Middle frontal gyrus (tissue), 1 donor: ENCODE results near the gene GRID1.

Experiments used
- DNase-seq: peaks from one replicate; pipeline ENCODE4 v3.0.0-alpha.2; 2015; ENCODE audit warnings: low spot score; ENCODE audit errors: extremely low spot score

The GRID1 gene

GRCh38 chr10:86067436-86068050, 299.1 kb downstream of the GRID1 start:
- DNase-seq, result no peak

- no peak for DNase-seq
These were observed 299.9 kb downstream of the GRID1 start for GRCh38 chr10:86066696-86067095.

GRCh38 chr10:86065711-86066251, 300.8 kb downstream of the GRID1 start:
- DNase-seq, result no peak

- DNase-seq, result no peak
These were observed 301.5 kb downstream of the GRID1 start for GRCh38 chr10:86064931-86065662.

DNA sequence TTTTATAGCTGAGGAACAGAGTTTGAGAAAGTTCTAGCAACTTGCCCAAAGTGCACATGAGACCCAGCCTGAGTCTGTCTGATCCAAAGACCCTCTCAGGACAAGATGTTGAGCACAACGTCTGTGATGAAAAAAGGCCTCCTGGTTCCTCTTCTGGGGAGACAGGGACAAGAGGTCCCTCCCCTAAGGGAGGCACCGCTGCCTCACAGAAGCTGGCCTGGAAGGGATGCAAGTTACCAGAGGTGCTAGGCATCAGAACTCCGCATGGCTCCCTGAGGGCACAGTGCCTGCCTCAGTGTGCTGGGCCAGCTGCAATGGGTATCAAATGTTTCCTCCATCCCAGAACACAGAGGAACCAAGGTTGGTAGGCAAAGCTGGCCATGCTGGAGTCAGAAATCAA, 302.4 kb downstream of the GRID1 start:
- DNase-seq, result no peak

DNA sequence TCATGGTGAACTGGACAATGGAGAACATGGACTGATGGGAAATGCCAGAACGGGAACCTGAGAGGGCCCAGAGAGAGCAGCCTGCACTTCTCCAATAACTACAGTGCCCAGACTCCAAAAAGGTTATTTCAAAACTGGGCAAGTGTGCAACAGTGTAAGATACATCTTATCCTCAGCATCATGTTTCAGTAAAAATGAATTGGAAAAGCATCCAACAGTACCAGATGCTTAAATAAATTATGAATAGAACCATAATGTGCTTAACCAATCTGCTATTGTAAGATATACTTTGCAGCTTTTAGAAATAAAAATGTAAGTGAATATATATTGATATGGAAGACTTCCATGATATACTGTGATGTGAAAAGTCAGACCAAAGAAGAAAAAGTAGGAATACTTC, 303.3 kb downstream of the GRID1 start:
- DNase-seq, result no peak

- no peak for DNase-seq
These were observed 303.9 kb downstream of the GRID1 start for GRCh38 chr10:86062647-86063145.

DNA sequence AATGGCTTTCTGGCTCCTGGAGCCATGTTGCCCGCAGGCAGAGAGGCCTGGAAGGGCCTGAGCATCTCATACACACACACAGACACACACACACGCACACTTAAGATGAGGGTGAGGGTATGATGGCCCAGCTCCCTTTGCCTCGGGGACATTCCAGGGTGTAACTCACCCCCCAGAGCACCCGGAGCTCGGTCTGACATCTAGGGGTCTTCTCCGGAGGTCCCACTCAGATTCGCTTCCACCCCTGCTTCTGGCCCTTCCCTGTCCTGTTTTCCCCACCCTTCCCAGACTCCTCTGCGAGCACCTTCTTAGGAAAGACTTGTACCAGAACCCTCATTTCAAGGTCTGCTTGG, 304.4 kb downstream of the GRID1 start:
- no peak for DNase-seq

DNA sequence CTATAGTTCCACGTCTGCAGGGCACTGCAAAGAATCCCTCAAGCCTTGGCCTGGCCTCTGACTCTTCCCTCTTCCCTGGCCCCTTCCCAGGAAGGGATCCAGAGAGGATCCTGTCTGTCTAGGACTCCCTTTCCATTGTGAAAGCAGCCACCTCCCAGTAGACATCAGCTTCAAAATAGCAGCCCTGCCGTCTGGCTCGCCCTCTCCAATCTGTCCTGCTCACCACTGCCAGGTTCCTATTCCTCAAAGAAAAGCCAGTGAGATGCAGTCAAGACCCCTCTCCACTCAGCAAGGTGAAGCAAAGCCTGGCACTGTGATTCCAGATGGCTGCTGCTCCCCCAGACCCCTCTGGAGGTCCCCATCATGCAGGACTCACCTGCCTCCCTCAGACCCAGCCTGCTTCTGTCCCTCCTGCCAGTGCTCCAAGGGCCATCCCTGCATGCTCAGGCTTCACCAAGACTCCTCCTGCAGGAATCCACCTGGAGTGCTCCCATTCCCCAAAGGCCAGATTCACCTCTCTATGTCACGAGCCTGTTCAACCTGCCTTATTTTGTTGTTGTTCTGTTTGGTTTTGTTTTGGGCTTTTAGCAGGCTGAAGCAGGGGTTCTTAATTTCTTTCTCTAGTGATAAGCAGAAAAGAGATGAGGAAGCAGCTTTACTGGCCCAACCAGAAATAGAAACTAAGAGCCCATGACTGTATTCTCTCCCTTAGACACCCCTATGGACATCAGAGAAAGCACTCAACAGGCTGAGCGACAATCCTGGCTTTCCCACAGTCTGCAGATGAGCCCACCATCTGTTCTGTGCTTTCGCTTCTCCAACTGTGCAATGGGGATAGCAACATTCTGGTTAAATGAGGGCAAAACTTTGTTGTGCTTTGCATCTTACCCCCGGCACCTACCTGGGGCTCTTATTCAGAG, 305.1 kb downstream of the GRID1 start:
- no peak for DNase-seq

DNA sequence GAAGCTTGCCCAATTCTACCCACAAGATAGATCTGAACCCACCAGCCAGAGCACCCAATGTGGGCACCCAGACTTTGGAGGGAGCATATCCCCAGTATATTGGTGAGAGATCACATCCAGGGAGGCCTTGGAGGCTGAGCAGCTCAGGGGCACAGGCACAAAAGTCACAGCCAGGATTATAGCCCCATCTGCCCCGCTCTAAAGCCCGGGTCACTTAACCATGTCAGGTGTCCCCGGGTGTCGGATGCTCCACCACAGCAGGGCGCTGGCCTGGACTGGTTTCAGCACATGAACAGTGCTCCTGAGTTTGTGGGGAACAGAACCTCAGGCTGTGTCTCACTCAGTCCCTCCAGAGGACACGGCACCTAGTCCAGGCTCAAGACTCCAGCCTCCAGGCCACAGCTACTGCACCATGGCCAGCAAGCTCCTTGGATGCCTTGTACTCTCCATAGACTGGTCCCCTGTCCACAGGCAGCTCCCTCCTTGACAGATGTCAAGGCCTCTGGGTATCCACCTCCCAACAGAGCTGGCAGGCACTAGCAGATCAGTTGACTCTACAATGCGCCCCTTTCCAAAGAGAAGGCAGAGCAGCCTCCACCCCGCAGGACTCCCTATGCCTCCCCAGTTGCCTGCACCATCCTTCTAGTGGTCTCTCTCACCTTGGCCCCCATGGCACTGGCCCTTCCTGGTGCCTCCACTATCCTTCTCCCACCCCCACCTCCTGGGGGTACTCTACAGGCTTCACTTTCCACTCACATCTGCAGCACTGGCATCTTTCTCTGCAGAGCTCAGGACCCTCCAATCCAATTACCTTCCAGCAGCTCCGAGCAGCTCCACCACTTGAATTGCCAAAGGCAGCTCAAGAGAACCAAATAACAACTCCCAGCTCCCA, 306.0 kb downstream of the GRID1 start:
- no peak for DNase-seq

DNA sequence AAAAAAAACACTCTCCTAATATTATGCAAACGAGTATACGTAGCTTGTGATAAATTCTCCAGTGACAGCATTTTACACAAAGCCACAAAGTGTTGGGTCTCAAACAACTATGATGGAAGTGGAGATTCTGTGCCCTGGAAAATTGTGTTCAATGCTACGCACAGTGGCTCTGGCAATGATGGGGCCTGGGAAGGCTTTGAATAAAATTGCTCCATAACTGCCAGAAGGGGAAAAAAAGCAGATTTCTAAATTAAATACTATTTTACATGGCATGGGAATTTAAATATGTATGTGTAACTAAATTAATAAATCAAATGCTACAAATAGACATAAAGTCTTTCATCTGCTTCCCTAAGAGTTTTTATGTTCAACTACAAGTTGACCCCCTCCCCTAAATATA, 306.7 kb downstream of the GRID1 start:
- DNase-seq, result no peak

DNA sequence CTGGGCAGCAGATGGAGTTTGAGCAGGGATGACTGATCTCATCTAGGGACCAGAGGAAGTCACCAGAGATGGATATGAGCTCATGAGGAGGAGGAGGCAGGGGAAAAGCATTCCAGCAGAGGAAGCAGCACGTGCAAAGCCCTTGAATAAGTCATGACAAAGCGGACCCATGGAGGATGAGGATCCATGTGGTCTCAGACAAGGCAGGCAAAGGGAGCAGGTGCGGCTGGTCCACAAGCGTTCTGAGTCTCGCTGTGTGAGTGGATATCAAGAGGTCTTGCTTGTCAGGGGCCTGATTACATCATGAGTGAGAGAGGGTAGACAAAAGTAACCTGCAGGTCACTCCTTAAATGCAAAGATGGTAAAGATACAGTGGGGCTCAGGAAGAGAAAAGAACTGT, 307.6 kb downstream of the GRID1 start:
- DNase-seq, result no peak

- no peak for DNase-seq
These were observed 308.9 kb downstream of the GRID1 start for GRCh38 chr10:86057708-86058107.

DNA sequence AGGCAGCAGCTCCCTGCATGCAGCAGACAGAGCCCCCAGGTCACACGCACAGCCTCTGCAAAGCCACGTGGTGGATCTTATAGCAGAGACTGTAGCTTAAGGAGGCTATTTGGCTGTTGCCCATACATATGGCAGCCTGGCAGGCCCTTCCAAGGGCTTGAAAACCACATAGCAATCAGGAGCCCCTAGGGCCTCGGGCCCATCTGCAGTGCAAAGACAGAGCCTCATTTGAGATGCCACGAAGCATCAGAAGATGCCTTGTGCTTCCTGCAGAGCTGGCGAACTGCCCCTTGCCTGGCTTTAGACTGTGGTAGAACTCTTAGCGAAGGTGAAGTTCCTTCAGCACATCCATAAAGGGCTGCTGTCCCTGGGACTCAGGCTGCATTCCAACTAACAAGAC, 309.9 kb downstream of the GRID1 start:
- no peak for DNase-seq

- DNase-seq, result no peak
These were observed 310.7 kb downstream of the GRID1 start for GRCh38 chr10:86055928-86056327.

DNA sequence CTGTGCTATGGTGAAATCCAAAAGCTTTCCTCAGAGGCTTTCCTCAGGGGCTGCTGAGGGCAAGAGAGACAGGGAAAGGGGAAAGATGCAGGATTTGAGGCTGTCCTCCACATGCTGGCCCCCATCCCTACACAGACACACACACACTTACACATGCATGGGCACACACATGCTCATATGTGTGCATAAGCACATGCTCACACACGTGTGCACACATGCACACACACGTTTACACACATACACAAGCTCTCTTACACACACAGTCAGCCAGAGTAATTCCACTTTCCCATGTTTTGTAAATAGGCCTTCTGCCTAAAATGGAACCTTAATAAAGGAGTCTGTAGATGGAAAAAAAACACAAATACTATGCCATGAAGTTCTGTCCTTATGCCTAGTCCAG, 312.9 kb downstream of the GRID1 start:
- DNase-seq, result no peak

DNA sequence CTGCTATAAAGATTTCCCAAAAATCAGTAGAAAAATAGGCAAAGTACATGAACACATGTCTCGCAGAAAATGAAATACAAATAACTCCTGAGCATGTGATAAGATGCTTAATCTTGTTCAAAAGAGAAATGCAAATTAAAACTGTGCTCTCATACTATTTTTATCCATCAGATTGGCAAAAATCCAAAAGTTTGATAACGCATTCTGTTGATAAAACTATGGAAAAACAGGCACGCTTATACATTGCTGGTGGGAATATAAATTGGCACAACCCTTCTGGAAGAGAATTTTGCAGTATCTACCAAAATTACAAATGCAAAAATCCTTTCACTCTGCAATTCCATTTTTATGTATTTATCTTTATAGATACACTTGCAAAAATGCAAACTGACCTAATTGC, 315.0 kb downstream of the GRID1 start:
- no peak for DNase-seq

- DNase-seq, result no peak
These were observed 317.2 kb downstream of the GRID1 start for GRCh38 chr10:86049442-86049841.

DNA sequence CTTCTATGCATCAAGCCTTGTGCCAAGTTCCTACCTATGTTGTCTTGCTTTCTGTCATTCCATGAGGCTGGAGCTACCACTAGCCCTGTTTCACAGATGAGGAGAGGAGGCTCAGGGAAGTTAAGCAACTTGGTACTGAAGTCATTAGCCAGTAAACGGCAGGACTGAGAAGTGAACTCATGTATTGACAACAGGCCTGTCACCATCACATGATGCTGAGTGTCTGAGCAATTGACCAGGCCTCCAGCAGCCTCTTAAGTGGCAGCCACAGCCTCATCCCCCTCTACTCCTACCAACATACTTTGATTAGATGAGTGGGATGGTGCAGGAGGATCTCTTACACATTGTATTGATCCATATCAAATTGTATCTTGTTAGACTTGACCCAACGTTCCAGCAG, 317.6 kb downstream of the GRID1 start:
- no peak for DNase-seq

- no peak for DNase-seq
These were observed 318.0 kb downstream of the GRID1 start for GRCh38 chr10:86048571-86048970.

DNA sequence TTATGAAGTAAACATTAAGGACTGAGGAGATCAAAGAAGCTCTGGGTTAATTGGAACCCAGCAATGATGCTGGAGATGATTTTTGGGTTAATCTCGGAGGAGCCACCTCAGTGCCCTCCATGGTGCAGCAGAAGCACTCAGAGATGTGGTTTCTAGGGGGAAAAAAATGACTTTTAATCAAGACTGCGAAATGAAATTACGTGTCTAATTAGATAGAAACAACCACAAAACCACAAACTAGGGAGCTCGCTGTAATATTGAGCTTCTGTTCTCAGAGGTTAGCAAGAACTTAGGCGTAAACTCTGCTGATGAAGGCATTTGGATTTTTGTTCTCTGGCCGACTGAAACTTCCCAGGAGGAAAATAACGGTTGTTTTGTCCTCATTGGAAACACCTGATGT, 319.0 kb downstream of the GRID1 start:
- DNase-seq, result no peak
